CD4-positive, CD25-positive, alpha-beta regulatory T cell (primary cell): ENCODE measurements around the gene ZNF540. TPM values are rescaled to one million over a fixed set of nuclear protein-coding genes. Genes with fewer than 3 reads are reported as not detected.
A peak's percentile ranks its signal among the peaks of the same experiment; 100 is the strongest.

ENCODE experiments used
- ATAC-seq, 2 donors: fragments of 150-1000 bp; cut with Tn5 transposase; one replicate each; pipeline ENCODE4 v1.10.0; 2021; ENCODE audit warnings: low read depth in 2 of 2, moderate number of reproducible peaks in 2 of 2, moderate library complexity in 1 of 2
- DNase-seq, 3 donors: peaks; one replicate each; pipeline versions ENCODE4 v3.0.0 to v3.0.0-alpha.2; 2012 to 2022; ENCODE audit warnings: mixed read lengths in 1 of 3
- H3K27ac ChIP-seq: one replicate; pipeline ENCODE4 v1.7.0; 2013; ENCODE audit warnings: mild to moderate bottlenecking, low read length; ENCODE audit not compliant: insufficient read depth, poor library complexity, severe bottlenecking
- H3K27me3 ChIP-seq: one replicate; pipeline ENCODE4 v1.7.0; 2013; ENCODE audit warnings: low read length; ENCODE audit not compliant: control insufficient read depth, insufficient read depth
- H3K36me3 ChIP-seq: one replicate; pipeline ENCODE4 v1.7.0; 2013; ENCODE audit warnings: mild to moderate bottlenecking, low read length, moderate library complexity; ENCODE audit not compliant: control insufficient read depth, insufficient read depth
- H3K4me1 ChIP-seq: 2 replicates; pipeline ENCODE4 v1.7.0; 2013; ENCODE audit warnings: mild to moderate bottlenecking, low read length; ENCODE audit not compliant: insufficient read depth, control insufficient read depth, poor library complexity, severe bottlenecking
- H3K4me3 ChIP-seq: one replicate; pipeline ENCODE4 v1.7.0; 2013; ENCODE audit warnings: low read depth, mild to moderate bottlenecking, low read length, moderate library complexity
- H3K9me3 ChIP-seq, 2 experiments: 1 replicate in 1 of 2; 2 replicates in 1 of 2; pipeline ENCODE4 v1.7.0; 2013; ENCODE audit warnings: low read length in 2 of 2, mild to moderate bottlenecking in 1 of 2, moderate library complexity in 1 of 2; ENCODE audit not compliant: control insufficient read depth in 2 of 2
- H3K27ac Mint-ChIP-seq, 3 donors: one replicate each; pipeline ENCODE4 v1.8.0; 2020 to 2022; ENCODE audit warnings: mild to moderate bottlenecking in 3 of 3, mixed read lengths in 3 of 3, moderate library complexity in 2 of 3
- H3K27me3 Mint-ChIP-seq: one replicate; pipeline ENCODE4 v1.8.0; 2022; ENCODE audit warnings: mild to moderate bottlenecking, mixed read lengths
- H3K36me3 Mint-ChIP-seq: one replicate; pipeline ENCODE4 v1.8.0; 2020; ENCODE audit warnings: mixed read lengths
- H3K4me1 Mint-ChIP-seq, 4 donors: one replicate each; pipeline ENCODE4 v1.8.0; 2020 to 2022; ENCODE audit warnings: mixed read lengths in 4 of 4, mild to moderate bottlenecking in 1 of 4
- H3K4me3 Mint-ChIP-seq, 4 donors: one replicate each; pipeline ENCODE4 v1.8.0; 2020 to 2022; ENCODE audit warnings: mild to moderate bottlenecking in 4 of 4, mixed read lengths in 4 of 4, moderate library complexity in 3 of 4
- H3K9me3 Mint-ChIP-seq, 7 donors: one replicate each; pipeline ENCODE4 v1.8.0; 2020 to 2022; ENCODE audit warnings: mixed read lengths in 7 of 7, mild to moderate bottlenecking in 3 of 7, moderate library complexity in 2 of 7
- polyA plus RNA-seq, 4 donors: library from polyadenylated mRNA; unstranded; fragments of 300-500 nt; fragmentation: Illumina TruSeq; gene quantifications; one replicate each; pipeline ENCODE4 v1.2.3, GENCODE V29; 2021
- total RNA-seq: library from RNA; stranded (reverse); gene quantifications from one replicate; pipeline ENCODE4 v1.2.3, GENCODE V29; 2022

Gene ZNF540
- total and polyA plus RNA-seq, 5 donors from 2014 or later, result 5.0 to 8.9 (median 6.9) TPM

GRCh38 chr19:37593996-37594303 lies 726 bp upstream of the ZNF540 start:
- H3K9me3 Mint-ChIP-seq, result peaks cover 2 to 35% (median 10%) of the 10 kb centered on the region in 7 donors

GRCh38 chr19:37594982-37595382 lies 306 bp downstream of the ZNF540 start:
- H3K27me3 ChIP-seq, result no peaks in the 10 kb centered on the region
- peak overlapping the region; percentile 98 for H3K4me3 ChIP-seq
- peak; percentile 27 to 33 for ATAC-seq
- H3K36me3 Mint-ChIP-seq, result peaks cover 45% of the 10 kb centered on the region
- peak overlapping the region; percentile 96 to 99 (median 98) for H3K4me3 Mint-ChIP-seq
- peak overlapping the region; percentile 98 to 99 (median 98) for H3K27ac Mint-ChIP-seq
- H3K9me3 Mint-ChIP-seq, result peaks cover 4 to 30% (median 10%) of the 10 kb centered on the region in 7 donors
- H3K27ac ChIP-seq, result peak overlapping the region; percentile 96
- peak in 2 of 3 donors; percentile 54 to 72 for DNase-seq
- H3K27me3 Mint-ChIP-seq, result no peaks in the 10 kb centered on the region
- H3K4me1 Mint-ChIP-seq, result peaks cover 18 to 47% (median 33%) of the 10 kb centered on the region in 4 donors
- H3K9me3 ChIP-seq, result peaks cover 27 to 35% of the 10 kb centered on the region in 2 experiments
- peaks cover 18% of the 10 kb centered on the region for H3K4me1 ChIP-seq
- H3K36me3 ChIP-seq, result peaks cover 24% of the 10 kb centered on the region

More at GRCh38 chr19:37593996-37594303, 726 bp upstream of the ZNF540 start:
- H3K4me3 ChIP-seq, result peak overlapping the region; percentile 98
- H3K27ac ChIP-seq, result peak overlapping the region; percentile 96
- Mint-ChIP-seq H3K27me3 (no peaks in the 10 kb centered on the region), H3K4me1 (peaks cover 18 to 47% (median 33%) of the 10 kb centered on the region in 4 donors), H3K27ac (peak overlapping the region; percentile 98 to 99 (median 98)), H3K4me3 (peak overlapping the region; percentile 96 to 99 (median 98)), H3K36me3 (peaks cover 35% of the 10 kb centered on the region)
- H3K27me3 ChIP-seq, result no peaks in the 10 kb centered on the region
- peaks cover 18% of the 10 kb centered on the region for H3K4me1 ChIP-seq
- DNase-seq (peak in 1 of 3 donors; percentile 28), ATAC-seq (no peak)
- peaks cover 14% of the 10 kb centered on the region for H3K36me3 ChIP-seq
- peaks cover 23 to 34% of the 10 kb centered on the region in 2 experiments for H3K9me3 ChIP-seq

GRCh38 chr19:37635076-37636056 lies 40.7 kb downstream of the ZNF540 start:
- H3K9me3 Mint-ChIP-seq, result peaks cover 0 to 63% (median 21%) of the 10 kb centered on the region in 7 donors
- H3K4me3 ChIP-seq, result peak overlapping the region; percentile 6

GRCh38 chr19:37654118-37654517 lies 59.4 kb downstream of the ZNF540 start:
- H3K27ac Mint-ChIP-seq, result peak overlapping the region; percentile 61 to 98 (median 79)
- no peak for DNase-seq
- Histone ChIP-seq H3K4me1 (peaks cover 24% of the 10 kb centered on the region), H3K9me3 (peaks cover 2 to 6% of the 10 kb centered on the region in 2 experiments), H3K27ac (no peak overlapping the region), H3K4me3 (peak overlapping the region; percentile 91), H3K36me3 (peaks cover 12% of the 10 kb centered on the region), H3K27me3 (no peaks in the 10 kb centered on the region)
- peaks cover 10% of the 10 kb centered on the region for H3K36me3 Mint-ChIP-seq
- H3K4me3 Mint-ChIP-seq, result peak overlapping the region; percentile 90 to 99 (median 96)
- ATAC-seq, result no peak
- peaks cover 0 to 13% (median 2%) of the 10 kb centered on the region in 7 donors for H3K9me3 Mint-ChIP-seq
- H3K4me1 Mint-ChIP-seq, result peaks cover 23 to 37% (median 24%) of the 10 kb centered on the region in 4 donors
- H3K27me3 Mint-ChIP-seq, result no peaks in the 10 kb centered on the region

More at GRCh38 chr19:37635076-37636056, 40.7 kb downstream of the ZNF540 start:
- H3K4me3 Mint-ChIP-seq, result peak overlapping the region in 1 of 4 donors; percentile 38
- H3K27ac ChIP-seq, result no peak overlapping the region
- DNase-seq (no peak), ATAC-seq (no peak)
- H3K36me3 ChIP-seq, result peaks cover 29% of the 10 kb centered on the region
- H3K4me1 Mint-ChIP-seq, result no peaks in the 10 kb centered on the region
- no peaks in the 10 kb centered on the region for H3K27me3 ChIP-seq
- peaks cover 78 to 91% of the 10 kb centered on the region in 2 experiments for H3K9me3 ChIP-seq
- no peaks in the 10 kb centered on the region for H3K27me3 Mint-ChIP-seq
- no peak overlapping the region for H3K27ac Mint-ChIP-seq
- H3K4me1 ChIP-seq, result no peaks in the 10 kb centered on the region
- peaks cover 37% of the 10 kb centered on the region for H3K36me3 Mint-ChIP-seq

GRCh38 chr19:37654629-37655300 lies 60.1 kb downstream of the ZNF540 start:
- peak overlapping the region; percentile 79 to 98 (median 88) for H3K27ac Mint-ChIP-seq
- peaks cover 24% of the 10 kb centered on the region for H3K4me1 ChIP-seq
- peak overlapping the region; percentile 91 for H3K4me3 ChIP-seq
- peaks cover 23 to 37% (median 24%) of the 10 kb centered on the region in 4 donors for H3K4me1 Mint-ChIP-seq
- peaks cover 0 to 13% (median 2%) of the 10 kb centered on the region in 7 donors for H3K9me3 Mint-ChIP-seq
- no peaks in the 10 kb centered on the region for H3K27me3 ChIP-seq
- H3K27ac ChIP-seq, result peak overlapping the region; percentile 80
- H3K4me3 Mint-ChIP-seq, result peak overlapping the region; percentile 90 to 99 (median 96)
- peaks cover 6% of the 10 kb centered on the region for H3K36me3 ChIP-seq
- peak in 2 of 3 donors; percentile 1 to 48 for DNase-seq
- H3K27me3 Mint-ChIP-seq, result no peaks in the 10 kb centered on the region
- ATAC-seq, result no peak
- H3K9me3 ChIP-seq, result no peaks in the 10 kb centered on the region
- H3K36me3 Mint-ChIP-seq, result peaks cover 3% of the 10 kb centered on the region

GRCh38 chr19:37655301-37655688 lies 60.6 kb downstream of the ZNF540 start, which contains the start of gene ZFP30:
ZFP30 (minus strand) TSS chr19:37655465; CDS start chr19:37647822, 7,643 bp downstream.
- Mint-ChIP-seq H3K27me3 (no peaks in the 10 kb centered on the region), H3K27ac (peak within 1 kb of the TSS; percentile 79 to 98 (median 88)), H3K4me3 (peak within 1 kb of the TSS; percentile 90 to 99 (median 96)), H3K4me1 (peaks cover 23 to 37% (median 24%) of the 10 kb centered on the region in 4 donors), H3K36me3 (no peaks in the 10 kb centered on the region), H3K9me3 (peaks cover 0 to 12% (median 2%) of the 10 kb centered on the region in 7 donors)
- ATAC-seq, result peak; percentile 67 to 70
- H3K9me3 ChIP-seq, result no peaks in the 10 kb centered on the region
- peak within 1 kb of the TSS; percentile 80 for H3K27ac ChIP-seq
- H3K4me1 ChIP-seq, result peaks cover 24% of the 10 kb centered on the region
- peak within 1 kb of the TSS; percentile 91 for H3K4me3 ChIP-seq
- no peaks in the 10 kb centered on the region for H3K27me3 ChIP-seq
- peak; percentile 65 to 82 (median 78) for DNase-seq
- H3K36me3 ChIP-seq, result peaks cover 3% of the 10 kb centered on the region

- Mint-ChIP-seq H3K4me1 (peaks cover 23 to 37% (median 24%) of the 10 kb centered on the region in 4 donors), H3K27me3 (no peaks in the 10 kb centered on the region), H3K27ac (peak overlapping the region; percentile 79 to 98 (median 88)), H3K4me3 (peak overlapping the region; percentile 90 to 99 (median 96)), H3K36me3 (no peaks in the 10 kb centered on the region), H3K9me3 (peaks cover 0 to 10% (median under 1%) of the 10 kb centered on the region in 7 donors)
- H3K27ac ChIP-seq, result peak overlapping the region; percentile 80
- peaks cover 0 to 2% of the 10 kb centered on the region in 2 experiments for H3K9me3 ChIP-seq
- H3K4me1 ChIP-seq, result peaks cover 24% of the 10 kb centered on the region
- H3K36me3 ChIP-seq, result peaks cover 3% of the 10 kb centered on the region
- peak overlapping the region; percentile 78 for H3K4me3 ChIP-seq
- H3K27me3 ChIP-seq, result no peaks in the 10 kb centered on the region
- DNase-seq, result peak; percentile 68 to 89 (median 83)
- peak; percentile 75 for ATAC-seq
These were observed 61.2 kb downstream of the ZNF540 start for GRCh38 chr19:37655689-37656371.
